Measurements from ENCODE around the gene RNASE2.

DNA sequence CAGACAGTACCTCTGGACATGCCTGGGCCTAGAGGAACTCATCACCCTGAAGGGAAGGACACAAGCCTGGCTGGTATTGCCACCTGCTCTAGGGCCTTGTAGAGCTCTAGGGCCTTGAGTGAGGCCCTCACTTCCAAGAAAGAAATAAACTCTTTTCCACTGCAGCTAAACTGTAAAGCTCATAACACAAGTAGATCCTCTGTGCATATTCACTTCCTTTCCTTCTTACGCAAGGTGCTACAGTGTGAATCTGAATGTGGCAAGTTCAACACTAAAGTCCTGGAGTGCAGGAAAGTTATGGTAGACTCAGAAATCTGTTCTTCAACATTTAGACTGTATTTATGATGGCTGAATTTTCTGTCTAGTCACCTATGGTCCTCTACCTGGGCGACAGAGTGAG, 49.6 kb upstream of the RNASE2 start:
- TF ChIP-seq, protein P1, sequence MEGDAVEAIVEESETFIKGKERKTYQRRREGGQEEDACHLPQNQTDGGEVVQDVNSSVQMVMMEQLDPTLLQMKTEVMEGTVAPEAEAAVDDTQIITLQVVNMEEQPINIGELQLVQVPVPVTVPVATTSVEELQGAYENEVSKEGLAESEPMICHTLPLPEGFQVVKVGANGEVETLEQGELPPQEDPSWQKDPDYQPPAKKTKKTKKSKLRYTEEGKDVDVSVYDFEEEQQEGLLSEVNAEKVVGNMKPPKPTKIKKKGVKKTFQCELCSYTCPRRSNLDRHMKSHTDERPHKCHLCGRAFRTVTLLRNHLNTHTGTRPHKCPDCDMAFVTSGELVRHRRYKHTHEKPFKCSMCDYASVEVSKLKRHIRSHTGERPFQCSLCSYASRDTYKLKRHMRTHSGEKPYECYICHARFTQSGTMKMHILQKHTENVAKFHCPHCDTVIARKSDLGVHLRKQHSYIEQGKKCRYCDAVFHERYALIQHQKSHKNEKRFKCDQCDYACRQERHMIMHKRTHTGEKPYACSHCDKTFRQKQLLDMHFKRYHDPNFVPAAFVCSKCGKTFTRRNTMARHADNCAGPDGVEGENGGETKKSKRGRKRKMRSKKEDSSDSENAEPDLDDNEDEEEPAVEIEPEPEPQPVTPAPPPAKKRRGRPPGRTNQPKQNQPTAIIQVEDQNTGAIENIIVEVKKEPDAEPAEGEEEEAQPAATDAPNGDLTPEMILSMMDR (conservative IDR thresholded peaks at IDR 0.05): no peak
- no peak for TF ChIP-seq EZH2 (IDR thresholded peaks at IDR 0.05; ENCODE audit: low read depth)
